Kidney epithelial cell (primary cell): ENCODE measurements around the gene EPB41L2. TPM values are rescaled to one million over a fixed set of nuclear protein-coding genes. Genes with fewer than 3 reads are reported as not detected.

Experiments
- DNase-seq: peaks from one replicate; pipeline ENCODE4 v3.0.0-alpha.2; 2010; ENCODE audit warnings: low read depth
- H3K27me3 ChIP-seq: 2 replicates; pipeline ENCODE4 v1.6.0; 2011; ENCODE audit warnings: low read length; ENCODE audit not compliant: control insufficient read depth, insufficient read depth
- H3K36me3 ChIP-seq: 2 replicates; pipeline ENCODE4 v1.5.1; 2011; ENCODE audit warnings: low read length; ENCODE audit not compliant: control insufficient read depth, insufficient read depth
- H3K4me3 ChIP-seq: 2 replicates; pipeline ENCODE4 v1.5.1; 2011; ENCODE audit warnings: low read depth, mild to moderate bottlenecking, control low read depth, low read length
- CTCF ChIP-seq: IDR thresholded peaks from 2 replicates; pipeline ENCODE4 v1.5.1; 2011; ENCODE audit warnings: mild to moderate bottlenecking, moderate library complexity, low read length, control low read depth, inconsistent platforms; ENCODE audit not compliant: insufficient read depth, poor library complexity, severe bottlenecking
- total RNA-seq: library from RNA; depleted of rRNA; stranded (reverse); fragments of >200 nt; gene quantifications from 2 replicates; pipeline ENCODE4 v1.2.3, GENCODE V29; 2015

The EPB41L2 gene
- total RNA-seq, 1 donor from 2014 or later = 48.7 TPM

- DNase-seq = peak; percentile 34
- no peaks in the 10 kb centered on the region for H3K36me3 ChIP-seq
- H3K27me3 ChIP-seq = no peaks in the 10 kb centered on the region
- no peak for TF ChIP-seq CTCF
- no peak overlapping the region for H3K4me3 ChIP-seq
Observed at GRCh38 chr6:130796313-130796905, 266.6 kb downstream of the EPB41L2 start.

GRCh38 chr6:130794738-130795137, 268.3 kb downstream of the EPB41L2 start:
- Histone ChIP-seq H3K4me3 (no peak overlapping the region), H3K27me3 (no peaks in the 10 kb centered on the region), H3K36me3 (no peaks in the 10 kb centered on the region)
- TF ChIP-seq CTCF = no peak
- no peak for DNase-seq

- no peak overlapping the region for H3K4me3 ChIP-seq
- no peaks in the 10 kb centered on the region for H3K36me3 ChIP-seq
- TF ChIP-seq CTCF = no peak
- H3K27me3 ChIP-seq = no peaks in the 10 kb centered on the region
- DNase-seq = no peak
Observed at GRCh38 chr6:130794010-130794697, 268.9 kb downstream of the EPB41L2 start.

Other genes with a start within 250 kb of the EPB41L2 start
- gene SMLR1, start 235.8 kb downstream of the EPB41L2 start, total RNA-seq = not detected in 2 replicates
- 4.2 and 5.5 TPM in 2 replicates for gene AKAP7, start 72.2 kb upstream of the EPB41L2 start, total RNA-seq